Mucosa of descending colon (tissue), 3 donors: ENCODE results near the gene ELOF1. TPM values are rescaled to one million over a fixed set of nuclear protein-coding genes. Genes with fewer than 3 reads are reported as not detected.

Experiments used
- ATAC-seq: fragments of 200-7000 bp; cut with Tn5 transposase; one replicate; pipeline ENCODE4 v1.9.1; 2020; ENCODE audit warnings: mild to moderate bottlenecking, moderate library complexity
- DNase-seq, 3 donors: peaks; one replicate each; pipeline ENCODE4 v3.0.0-alpha.2; 2020
- H3K36me3 ChIP-seq: fragments of 200-600 bp; one replicate; pipeline ENCODE4 v1.8.0; 2021; ENCODE audit warnings: low read depth, mild to moderate bottlenecking
- H3K4me1 ChIP-seq: fragments of 200-600 bp; one replicate; pipeline ENCODE4 v1.8.0; 2021; ENCODE audit warnings: low read depth, mild to moderate bottlenecking
- H3K4me3 ChIP-seq: fragments of 200-600 bp; one replicate; pipeline ENCODE4 v1.8.0; 2021; ENCODE audit warnings: mild to moderate bottlenecking
- H3K9me3 ChIP-seq: fragments of 200-600 bp; one replicate; pipeline ENCODE4 v1.8.0; 2021; ENCODE audit warnings: mild to moderate bottlenecking
- intact Hi-C, 2 donors: fragments of 100-400 bp; cut with DNase I in 1 of 2; cut with micrococcal nuclease in 1 of 2; formaldehyde crosslinking; loops; one replicate each; pipeline versions ENCODE4 v1.11.0 to v1.11.1; 2022; cut with DNase I, micrococcal nuclease
- total RNA-seq, 3 donors: library from RNA; stranded (reverse); fragmentation: NEBNext Ultra II Directional in 2 of 3; extraction: Animal tissue kit (Norgen Biotek cat#: 25700) in 2 of 3; gene quantifications; one replicate each; pipeline versions ENCODE4 v1.2.1 to v1.2.4, GENCODE V29; 2021 to 2023
- TF ChIP-seq, protein P1 (sequence below): fragments of 200-600 bp; IDR thresholded peaks from one replicate; pipeline ENCODE4 v1.8.0; 2022; ENCODE audit warnings: antibody characterized with exemption, mild to moderate bottlenecking
- donor health status: DM: no; HTN: no; CAD: no; lungs with moderate emphysema.
- donor health status: DM: no; HTN: no; CAD: no.
- donor health status: DM: no; HTN: yes; CAD: no.

The ELOF1 gene
- total RNA-seq, 3 donors from 2014 or later: 33.7 to 47.4 (median 42.6) TPM

DNA sequence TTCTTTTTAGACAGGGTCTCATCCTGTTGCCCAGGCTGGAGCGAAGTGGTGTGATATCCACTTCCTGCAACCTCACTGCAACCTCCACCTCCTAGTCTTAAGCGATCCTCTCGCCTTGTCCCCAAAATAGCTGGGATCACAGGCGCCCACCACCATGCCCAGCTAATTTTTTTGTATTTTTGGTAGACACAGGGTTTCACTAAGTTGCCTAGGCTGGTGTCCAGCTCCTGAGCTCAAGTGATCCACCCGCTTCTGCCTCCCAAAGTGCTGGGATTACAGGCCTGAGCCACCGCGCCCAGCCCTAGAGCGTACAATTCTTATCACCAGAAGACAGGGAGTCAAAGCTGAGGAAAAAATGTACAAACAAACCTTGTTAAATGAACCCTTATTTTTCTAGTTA lies 4.5 kb upstream of the ELOF1 start:
- no peak overlapping the region for H3K4me3 ChIP-seq
- H3K4me1 ChIP-seq: peaks cover 3% of the 10 kb centered on the region
- H3K9me3 ChIP-seq: no peaks in the 10 kb centered on the region
- intact Hi-C loops: no loop called here
- no peaks in the 10 kb centered on the region for H3K36me3 ChIP-seq
- ATAC-seq (no peak), DNase-seq (no peak)
- TF ChIP-seq, protein P1, sequence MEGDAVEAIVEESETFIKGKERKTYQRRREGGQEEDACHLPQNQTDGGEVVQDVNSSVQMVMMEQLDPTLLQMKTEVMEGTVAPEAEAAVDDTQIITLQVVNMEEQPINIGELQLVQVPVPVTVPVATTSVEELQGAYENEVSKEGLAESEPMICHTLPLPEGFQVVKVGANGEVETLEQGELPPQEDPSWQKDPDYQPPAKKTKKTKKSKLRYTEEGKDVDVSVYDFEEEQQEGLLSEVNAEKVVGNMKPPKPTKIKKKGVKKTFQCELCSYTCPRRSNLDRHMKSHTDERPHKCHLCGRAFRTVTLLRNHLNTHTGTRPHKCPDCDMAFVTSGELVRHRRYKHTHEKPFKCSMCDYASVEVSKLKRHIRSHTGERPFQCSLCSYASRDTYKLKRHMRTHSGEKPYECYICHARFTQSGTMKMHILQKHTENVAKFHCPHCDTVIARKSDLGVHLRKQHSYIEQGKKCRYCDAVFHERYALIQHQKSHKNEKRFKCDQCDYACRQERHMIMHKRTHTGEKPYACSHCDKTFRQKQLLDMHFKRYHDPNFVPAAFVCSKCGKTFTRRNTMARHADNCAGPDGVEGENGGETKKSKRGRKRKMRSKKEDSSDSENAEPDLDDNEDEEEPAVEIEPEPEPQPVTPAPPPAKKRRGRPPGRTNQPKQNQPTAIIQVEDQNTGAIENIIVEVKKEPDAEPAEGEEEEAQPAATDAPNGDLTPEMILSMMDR: no peak

DNA sequence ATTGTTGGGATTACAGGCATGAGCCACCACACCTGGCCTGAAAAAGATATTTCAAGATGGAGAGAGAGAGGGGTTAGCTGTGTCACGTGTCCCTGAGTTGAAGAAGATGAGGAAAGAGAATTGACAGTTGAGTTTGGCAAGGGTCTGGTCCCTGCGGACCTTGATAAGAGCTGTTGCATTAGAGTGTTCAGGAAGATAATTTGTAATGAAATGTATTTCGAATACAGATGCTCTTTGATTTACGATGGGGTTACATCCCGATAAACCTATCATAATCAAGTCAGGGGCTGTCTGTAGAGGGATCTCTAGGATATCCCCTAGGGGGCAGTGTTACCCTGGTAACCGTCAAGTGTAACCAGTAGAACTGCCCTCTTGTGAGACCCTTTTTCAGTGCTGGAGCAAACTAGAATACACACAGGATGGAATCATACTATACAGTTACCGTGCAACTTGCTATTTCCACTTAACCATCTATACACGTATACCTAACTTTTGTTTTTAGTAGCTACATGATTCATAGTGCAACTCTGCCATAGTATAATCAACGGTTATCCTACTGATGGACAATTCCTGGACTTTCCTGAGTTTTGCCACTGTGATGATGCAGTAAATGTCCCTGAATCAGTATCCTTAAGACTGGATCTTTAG lies 1.5 kb upstream of the ELOF1 start:
- DNase-seq: peak in 1 of 3 donors; percentile 67
- no peak overlapping the region for H3K4me3 ChIP-seq
- TF ChIP-seq, protein P1: peak; percentile 18
- peak; percentile 50 for ATAC-seq
- peaks cover 11% of the 10 kb centered on the region for H3K4me1 ChIP-seq
- H3K36me3 ChIP-seq: no peaks in the 10 kb centered on the region
- no peaks in the 10 kb centered on the region for H3K9me3 ChIP-seq
- intact Hi-C loops: no loop called here

DNA sequence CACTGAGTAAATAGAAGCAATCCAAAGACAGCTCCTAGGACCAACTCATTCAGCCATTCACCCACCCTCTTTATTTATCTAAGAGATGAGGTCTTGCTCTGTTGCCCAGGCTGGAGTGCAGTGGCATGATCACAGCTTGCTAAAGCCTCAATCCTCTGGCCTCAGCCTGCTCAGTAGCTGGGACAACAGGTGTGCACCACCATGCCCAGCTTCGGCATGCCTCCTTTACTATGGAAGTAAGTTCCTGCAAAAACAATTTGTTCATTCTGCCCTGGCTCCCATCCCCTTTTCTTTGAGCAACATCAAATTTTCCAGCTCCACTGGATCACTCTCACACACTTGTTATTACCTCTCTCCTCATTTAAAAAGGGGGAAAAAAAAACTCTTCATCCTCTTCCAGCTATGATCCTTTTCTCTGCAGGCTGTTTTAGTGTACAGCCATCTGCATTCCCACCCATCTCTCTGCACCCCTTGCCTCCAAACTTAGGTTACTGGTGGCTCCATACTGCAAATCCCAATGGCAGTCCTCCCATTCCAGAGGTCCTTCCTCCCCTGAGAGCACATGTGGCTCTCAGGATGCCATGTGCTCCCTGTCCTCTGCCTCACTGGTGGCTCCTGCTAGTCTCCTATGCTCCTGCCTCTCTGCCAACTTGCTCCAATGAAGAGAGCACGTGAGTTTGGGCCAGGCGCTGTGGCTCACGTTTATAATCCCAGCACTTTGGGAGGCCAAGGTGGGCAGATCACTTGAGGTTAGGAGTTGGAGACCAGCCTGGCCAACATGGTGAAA lies 2.2 kb downstream of the ELOF1 start:
- DNase-seq (no peak), ATAC-seq (no peak)
- Histone ChIP-seq H3K9me3 (no peaks in the 10 kb centered on the region), H3K4me3 (no peak overlapping the region), H3K36me3 (peaks cover 5% of the 10 kb centered on the region), H3K4me1 (peaks cover 11% of the 10 kb centered on the region)
- intact Hi-C loops: no loop called here
- TF ChIP-seq, protein P1: no peak

DNA sequence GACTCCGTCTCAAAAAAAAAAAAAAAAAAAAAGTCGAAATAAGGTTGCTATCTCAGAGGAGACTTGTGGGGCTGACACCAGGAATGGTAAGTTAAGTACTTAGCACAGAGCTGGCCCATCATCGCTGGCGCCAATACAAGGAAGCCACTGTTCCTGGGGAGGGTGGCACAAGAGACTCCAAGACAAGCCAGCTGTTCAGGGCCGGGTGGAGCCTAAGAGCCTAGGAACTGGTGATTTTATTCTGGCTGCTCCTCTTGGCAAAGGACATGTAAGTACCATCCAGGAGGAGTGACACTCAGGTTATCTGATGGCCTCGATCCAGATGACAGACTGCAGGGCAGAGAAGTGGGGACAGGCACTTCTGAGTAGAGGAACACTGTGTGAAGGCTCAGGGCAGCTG lies 3.8 kb downstream of the ELOF1 start:
- TF ChIP-seq, protein P1: no peak
- H3K9me3 ChIP-seq: no peaks in the 10 kb centered on the region
- ATAC-seq (no peak), DNase-seq (no peak)
- peaks cover 5% of the 10 kb centered on the region for H3K36me3 ChIP-seq
- intact Hi-C loops: no loop called here
- H3K4me3 ChIP-seq: no peak overlapping the region
- H3K4me1 ChIP-seq: peaks cover 11% of the 10 kb centered on the region

DNA sequence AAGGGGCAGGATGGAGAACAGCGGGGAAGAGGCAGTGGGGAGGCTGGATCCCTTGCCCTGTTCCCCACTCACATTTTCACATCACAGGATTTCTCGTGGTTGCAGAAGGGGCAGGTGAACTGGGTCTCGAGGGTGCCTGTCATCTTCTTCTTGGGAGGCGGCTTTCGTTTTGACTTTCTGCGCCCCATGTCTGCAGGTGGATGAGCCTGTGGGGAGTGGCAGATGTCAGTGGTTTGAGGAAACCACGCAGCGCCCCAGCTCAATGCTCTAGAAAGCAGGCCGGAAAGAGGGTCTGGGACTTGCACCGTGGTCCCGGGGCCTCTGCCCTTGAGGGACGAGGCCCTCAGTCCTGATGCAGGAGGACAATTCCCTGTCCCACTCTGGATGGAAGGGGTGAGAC lies 4.9 kb downstream of the ELOF1 start:
- DNase-seq: no peak
- no peak for ATAC-seq
- Histone ChIP-seq H3K9me3 (no peaks in the 10 kb centered on the region), H3K36me3 (peaks cover 5% of the 10 kb centered on the region), H3K4me1 (peaks cover 9% of the 10 kb centered on the region), H3K4me3 (no peak overlapping the region)
- TF ChIP-seq, protein P1: no peak
- intact Hi-C loops: no loop called here
